K562 (cell line): ENCODE data around the gene RABGAP1L.

Experiments used
- CEBPB ChIP-seq: fragments of 450-650 bp; IDR thresholded peaks from 2 replicates; pipeline ENCODE4 v1.6.1; 2016; ENCODE audit warnings: missing genetic modification characterization, missing compliant biosample characterization
- FOSL1 ChIP-seq: fragments of 200-800 bp; sonication (Bioruptor generic); conservative IDR thresholded peaks from 2 replicates; pipeline ENCODE4 v1.6.1; 2016; ENCODE audit warnings: missing genetic modification characterization, missing compliant biosample characterization
- HMG20B ChIP-seq: fragments of 250-450 bp; sonication (Bioruptor Pico); IDR thresholded peaks from 2 replicates; pipeline ENCODE4 v1.5.0; 2021; ENCODE audit warnings: mild to moderate bottlenecking
- HNRNPLL ChIP-seq: fragments of 200-400 bp; formaldehyde crosslinking; IDR thresholded peaks from 2 replicates; pipeline ENCODE4 v1.6.1; 2017; ENCODE audit warnings: low read length, low read depth, mild to moderate bottlenecking; ENCODE audit not compliant: poor library complexity, severe bottlenecking
- POLR2AphosphoS2 ChIP-seq: IDR thresholded peaks from 2 replicates; pipeline ENCODE4 v1.6.1; 2012; ENCODE audit warnings: low read length, improper control_type of control experiment
- PRPF4 ChIP-seq: fragments of 200-400 bp; formaldehyde crosslinking; IDR thresholded peaks from one replicate; pipeline ENCODE4 v1.6.1; 2017; ENCODE audit warnings: low read length, low read depth, mild to moderate bottlenecking; ENCODE audit not compliant: insufficient read depth, poor library complexity, severe bottlenecking
- SPI1 ChIP-seq: IDR thresholded peaks from 2 replicates; pipeline ENCODE4 v1.6.1; 2011; ENCODE audit warnings: low read depth, low read length, control low read depth, borderline replicate concordance
- SRF ChIP-seq, 2 experiments: fragments of 250-450, 450-650 bp in 1 of 2; sonication (Bioruptor Pico) in 1 of 2; sonication (generic) in 1 of 2; formaldehyde crosslinking; IDR thresholded peaks; 2 replicates each; pipeline versions ENCODE4 v1.5.0 to v1.5.1; 2020 to 2022; ENCODE audit warnings: mild to moderate bottlenecking in 1 of 2, missing genetic modification reagents in 1 of 2
- SRSF9 ChIP-seq: fragments of 200-400 bp; formaldehyde crosslinking; IDR thresholded peaks from 2 replicates; pipeline ENCODE4 v1.6.1; 2017; ENCODE audit warnings: low read depth, low read length, borderline replicate concordance
- TAF1 ChIP-seq: IDR thresholded peaks from 2 replicates; pipeline ENCODE4 v1.6.1; 2011; ENCODE audit warnings: mild to moderate bottlenecking, low read length, moderate library complexity; ENCODE audit not compliant: insufficient read depth, control insufficient read depth, severe bottlenecking; ENCODE audit errors: extremely low read depth
- YY1 ChIP-seq, 3 experiments: IDR thresholded peaks; 2 replicates each; pipeline ENCODE4 v1.6.1; 2011; ENCODE audit warnings: low read length in 2 of 3, mild to moderate bottlenecking in 2 of 3, moderate library complexity in 2 of 3, borderline replicate concordance in 1 of 3, control low read depth in 1 of 3, low read depth in 1 of 3; ENCODE audit not compliant: insufficient read depth in 3 of 3, insufficient replicate concordance in 2 of 3, control insufficient read depth in 1 of 3, insufficient read length in 1 of 3; ENCODE audit errors: extremely low read depth in 1 of 3
- ZNF589 ChIP-seq: fragments of 200-800 bp; sonication (Bioruptor generic); IDR thresholded peaks from 2 replicates; pipeline ENCODE4 v1.6.1; 2016; ENCODE audit warnings: low read depth, missing genetic modification characterization, missing compliant biosample characterization
- TF ChIP-seq, protein P1 (sequence below), 2 experiments: fragments of 450-650 bp in 1 of 2; sonication (generic) in 1 of 2; formaldehyde crosslinking in 1 of 2; IDR thresholded peaks; 2 replicates each; pipeline versions ENCODE4 v1.7.1 to v1.9.0; 2016 to 2022; ENCODE audit warnings: inconsistent platforms in 1 of 2, mild to moderate bottlenecking in 1 of 2, missing genetic modification reagents in 1 of 2

DNA sequence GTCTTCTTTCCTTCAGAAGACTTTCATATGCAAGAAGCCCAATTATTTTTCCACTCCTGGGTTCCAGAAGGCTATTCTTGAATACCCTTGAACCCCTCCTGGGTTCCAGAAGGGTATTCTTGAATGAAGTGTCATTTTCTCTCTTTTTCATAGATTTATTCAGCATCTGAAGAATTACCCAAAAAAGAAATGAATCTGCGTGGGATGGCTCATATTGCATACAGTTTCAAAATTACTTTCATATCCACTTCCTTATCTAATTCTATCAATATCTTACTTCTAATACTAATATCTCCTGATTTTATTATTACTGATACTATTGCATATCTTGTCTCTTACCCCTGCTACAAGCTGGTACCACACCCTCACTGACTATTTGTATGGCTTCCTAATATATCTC lies 22.6 kb upstream of the RABGAP1L start:
- TF ChIP-seq PRPF4 (no peak), SRF (CRISPR knock-in tag; IDR thresholded peaks at IDR 0.05) (no peak), YY1 (IDR thresholded peaks at IDR 0.05; ENCODE audit: borderline replicate concordance in 1 of 3, control insufficient read depth in 1 of 3, extremely low read depth in 1 of 3, insufficient read depth in 3 of 3, insufficient read length in 1 of 3, insufficient replicate concordance in 2 of 3, low read depth in 1 of 3, low read length in 2 of 3) (no peak), TAF1 (no peak), CEBPB (no peak), HMG20B (CRISPR knock-in tag) (no peak), FOSL1 (no peak), ZNF589 (CRISPR knock-in tag) (no peak), POLR2AphosphoS2 (no peak), HNRNPLL (no peak), SRSF9 (no peak), SPI1 (no peak)
- TF ChIP-seq, protein P1, sequence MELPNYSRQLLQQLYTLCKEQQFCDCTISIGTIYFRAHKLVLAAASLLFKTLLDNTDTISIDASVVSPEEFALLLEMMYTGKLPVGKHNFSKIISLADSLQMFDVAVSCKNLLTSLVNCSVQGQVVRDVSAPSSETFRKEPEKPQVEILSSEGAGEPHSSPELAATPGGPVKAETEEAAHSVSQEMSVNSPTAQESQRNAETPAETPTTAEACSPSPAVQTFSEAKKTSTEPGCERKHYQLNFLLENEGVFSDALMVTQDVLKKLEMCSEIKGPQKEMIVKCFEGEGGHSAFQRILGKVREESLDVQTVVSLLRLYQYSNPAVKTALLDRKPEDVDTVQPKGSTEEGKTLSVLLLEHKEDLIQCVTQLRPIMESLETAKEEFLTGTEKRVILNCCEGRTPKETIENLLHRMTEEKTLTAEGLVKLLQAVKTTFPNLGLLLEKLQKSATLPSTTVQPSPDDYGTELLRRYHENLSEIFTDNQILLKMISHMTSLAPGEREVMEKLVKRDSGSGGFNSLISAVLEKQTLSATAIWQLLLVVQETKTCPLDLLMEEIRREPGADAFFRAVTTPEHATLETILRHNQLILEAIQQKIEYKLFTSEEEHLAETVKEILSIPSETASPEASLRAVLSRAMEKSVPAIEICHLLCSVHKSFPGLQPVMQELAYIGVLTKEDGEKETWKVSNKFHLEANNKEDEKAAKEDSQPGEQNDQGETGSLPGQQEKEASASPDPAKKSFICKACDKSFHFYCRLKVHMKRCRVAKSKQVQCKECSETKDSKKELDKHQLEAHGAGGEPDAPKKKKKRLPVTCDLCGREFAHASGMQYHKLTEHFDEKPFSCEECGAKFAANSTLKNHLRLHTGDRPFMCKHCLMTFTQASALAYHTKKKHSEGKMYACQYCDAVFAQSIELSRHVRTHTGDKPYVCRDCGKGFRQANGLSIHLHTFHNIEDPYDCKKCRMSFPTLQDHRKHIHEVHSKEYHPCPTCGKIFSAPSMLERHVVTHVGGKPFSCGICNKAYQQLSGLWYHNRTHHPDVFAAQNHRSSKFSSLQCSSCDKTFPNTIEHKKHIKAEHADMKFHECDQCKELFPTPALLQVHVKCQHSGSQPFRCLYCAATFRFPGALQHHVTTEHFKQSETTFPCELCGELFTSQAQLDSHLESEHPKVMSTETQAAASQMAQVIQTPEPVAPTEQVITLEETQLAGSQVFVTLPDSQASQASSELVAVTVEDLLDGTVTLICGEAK (IDR thresholded peaks at IDR 0.05), result no peak
- TF ChIP-seq, protein P1 (CRISPR knock-in tag; IDR thresholded peaks at IDR 0.05), result no peak
